GM12875 (cell line): ENCODE data around the gene WASHC2C.
A peak's percentile ranks its signal among the peaks of the same experiment; 100 is the strongest.
"Not testable (repeated sequence)": the region's sequence is repeated elsewhere in the genome, so short reads cannot be mapped to it uniquely, and the experiment has no call there.

ENCODE experiments used
- H3K4me3 ChIP-seq: one replicate; pipeline ENCODE4 v1.5.1; 2011; ENCODE audit warnings: low read depth, low read length, control low read depth

WASHC2C gene, protein sequence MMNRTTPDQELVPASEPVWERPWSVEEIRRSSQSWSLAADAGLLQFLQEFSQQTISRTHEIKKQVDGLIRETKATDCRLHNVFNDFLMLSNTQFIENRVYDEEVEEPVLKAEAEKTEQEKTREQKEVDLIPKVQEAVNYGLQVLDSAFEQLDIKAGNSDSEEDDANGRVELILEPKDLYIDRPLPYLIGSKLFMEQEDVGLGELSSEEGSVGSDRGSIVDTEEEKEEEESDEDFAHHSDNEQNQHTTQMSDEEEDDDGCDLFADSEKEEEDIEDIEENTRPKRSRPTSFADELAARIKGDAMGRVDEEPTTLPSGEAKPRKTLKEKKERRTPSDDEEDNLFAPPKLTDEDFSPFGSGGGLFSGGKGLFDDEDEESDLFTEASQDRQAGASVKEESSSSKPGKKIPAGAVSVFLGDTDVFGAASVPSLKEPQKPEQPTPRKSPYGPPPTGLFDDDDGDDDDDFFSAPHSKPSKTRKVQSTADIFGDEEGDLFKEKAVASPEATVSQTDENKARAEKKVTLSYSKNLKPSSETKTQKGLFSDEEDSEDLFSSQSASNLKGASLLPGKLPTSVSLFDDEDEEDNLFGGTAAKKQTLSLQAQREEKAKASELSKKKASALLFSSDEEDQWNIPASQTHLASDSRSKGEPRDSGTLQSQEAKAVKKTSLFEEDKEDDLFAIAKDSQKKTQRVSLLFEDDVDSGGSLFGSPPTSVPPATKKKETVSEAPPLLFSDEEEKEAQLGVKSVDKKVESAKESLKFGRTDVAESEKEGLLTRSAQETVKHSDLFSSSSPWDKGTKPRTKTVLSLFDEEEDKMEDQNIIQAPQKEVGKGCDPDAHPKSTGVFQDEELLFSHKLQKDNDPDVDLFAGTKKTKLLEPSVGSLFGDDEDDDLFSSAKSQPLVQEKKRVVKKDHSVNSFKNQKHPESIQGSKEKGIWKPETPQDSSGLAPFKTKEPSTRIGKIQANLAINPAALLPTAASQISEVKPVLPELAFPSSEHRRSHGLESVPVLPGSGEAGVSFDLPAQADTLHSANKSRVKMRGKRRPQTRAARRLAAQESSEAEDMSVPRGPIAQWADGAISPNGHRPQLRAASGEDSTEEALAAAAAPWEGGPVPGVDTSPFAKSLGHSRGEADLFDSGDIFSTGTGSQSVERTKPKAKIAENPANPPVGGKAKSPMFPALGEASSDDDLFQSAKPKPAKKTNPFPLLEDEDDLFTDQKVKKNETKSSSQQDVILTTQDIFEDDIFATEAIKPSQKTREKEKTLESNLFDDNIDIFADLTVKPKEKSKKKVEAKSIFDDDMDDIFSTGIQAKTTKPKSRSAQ (N-terminal part only)

DNA sequence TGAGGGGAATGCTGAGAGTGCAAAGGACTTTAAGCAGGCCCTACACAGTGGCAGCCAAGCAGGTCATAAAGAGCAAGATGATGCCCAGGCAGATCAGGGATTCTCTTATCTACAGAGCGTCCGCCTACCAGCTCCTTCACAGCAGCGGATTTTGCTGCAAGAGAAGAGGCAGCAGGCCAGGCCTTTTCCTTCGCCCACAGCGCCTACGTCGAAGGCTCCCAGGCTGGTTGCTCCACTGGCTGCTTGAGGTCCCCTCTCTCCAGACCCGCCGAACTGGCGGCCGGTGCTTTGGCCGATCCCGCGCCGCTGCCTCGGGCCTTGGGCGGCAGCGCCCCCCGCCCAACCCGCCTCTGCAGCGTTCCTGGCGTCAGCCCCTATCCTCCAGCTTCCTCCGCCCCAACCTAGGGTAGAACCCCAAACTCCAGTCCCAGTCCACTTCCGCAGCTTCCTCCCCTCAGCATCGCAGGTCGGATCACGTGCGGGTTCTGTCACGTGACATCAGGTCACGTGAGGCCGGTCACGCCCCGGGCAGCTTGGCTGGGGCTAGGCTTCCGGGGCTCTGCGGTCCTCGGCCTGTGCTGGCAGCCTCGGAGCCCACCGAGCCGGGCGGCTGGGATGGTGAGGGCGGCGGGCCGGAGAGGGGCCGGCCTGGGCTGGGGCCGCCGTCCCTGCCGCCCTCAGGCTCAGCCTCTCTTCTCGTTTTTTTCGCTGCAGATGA lies at the start of gene WASHC2C:
TSS of gene WASHC2C (plus strand) at position 564 of the 718 bp plus-strand sequence. CDS start at position 616, 52 bp downstream.
- H3K4me3 ChIP-seq, result peak within 1 kb of the TSS; percentile 81

DNA sequence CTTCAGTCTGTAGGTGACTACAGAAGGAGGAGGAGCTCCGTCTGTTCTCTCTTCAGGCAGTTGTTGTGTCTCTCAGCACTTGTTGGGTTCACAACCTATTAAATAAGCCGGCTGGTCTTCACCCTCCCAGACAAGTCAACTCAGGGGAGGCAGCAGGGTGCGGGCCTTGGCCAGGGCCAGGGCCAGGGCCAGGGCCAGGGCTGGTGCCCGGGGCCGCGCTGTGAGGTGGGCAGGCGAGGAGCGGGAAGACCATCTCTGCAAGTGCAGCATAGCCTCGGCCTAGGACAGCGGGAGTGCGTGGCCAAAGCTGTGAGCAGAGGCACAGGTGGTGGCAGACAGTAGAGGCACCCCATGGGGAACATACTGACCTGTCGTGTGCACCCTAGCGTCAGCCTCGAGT lies 48.6 kb upstream of the WASHC2C start:
- not testable (repeated sequence) for H3K4me3 ChIP-seq

DNA sequence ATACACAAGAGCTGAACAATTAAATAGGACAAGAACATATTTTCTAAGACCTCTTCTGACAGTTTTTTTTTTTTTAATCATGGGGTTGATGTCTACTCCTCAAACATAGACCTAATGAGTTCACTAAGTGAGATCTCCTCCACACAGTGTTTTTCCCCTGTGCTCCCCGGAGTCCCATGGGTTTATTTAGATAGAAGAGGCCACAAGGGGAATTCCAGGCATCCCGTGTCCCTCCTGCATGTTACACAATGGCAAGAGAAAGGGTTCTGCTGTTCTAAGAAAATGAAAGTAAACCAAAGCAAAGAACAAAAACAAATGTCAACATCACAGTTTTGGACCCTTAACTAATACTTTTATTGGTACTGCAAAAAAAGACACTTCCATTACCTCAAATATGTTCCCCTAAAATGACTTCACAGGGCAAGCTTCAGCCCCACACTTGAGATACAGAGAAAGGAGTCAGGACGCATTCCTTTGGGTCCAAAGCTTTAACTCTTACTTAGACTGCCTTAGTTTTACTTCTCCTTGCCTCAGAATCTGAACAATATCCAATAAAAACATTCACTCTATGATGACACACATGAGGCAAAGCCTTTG lies 16.8 kb upstream of the WASHC2C start:
- H3K4me3 ChIP-seq, result not testable (repeated sequence)

DNA sequence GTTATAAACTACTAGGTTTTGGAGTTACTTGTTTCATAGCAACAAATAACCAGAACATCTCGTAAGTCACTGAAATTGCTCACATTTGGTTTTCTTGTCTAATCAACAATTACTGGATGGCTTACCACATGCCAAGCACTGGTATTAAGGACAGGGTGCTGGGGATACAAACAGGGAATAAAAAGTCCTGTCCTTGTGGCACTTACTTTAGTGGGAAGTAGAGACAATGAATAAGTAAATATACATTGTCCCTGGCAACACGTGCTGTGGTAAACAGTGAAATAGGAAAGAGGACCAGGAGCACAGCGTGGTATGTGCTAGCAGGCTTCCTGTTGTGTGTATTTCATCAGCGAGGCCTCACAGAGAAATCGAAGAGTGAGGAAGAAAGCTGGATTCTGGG lies 15.8 kb upstream of the WASHC2C start:
- not testable (repeated sequence) for H3K4me3 ChIP-seq

DNA sequence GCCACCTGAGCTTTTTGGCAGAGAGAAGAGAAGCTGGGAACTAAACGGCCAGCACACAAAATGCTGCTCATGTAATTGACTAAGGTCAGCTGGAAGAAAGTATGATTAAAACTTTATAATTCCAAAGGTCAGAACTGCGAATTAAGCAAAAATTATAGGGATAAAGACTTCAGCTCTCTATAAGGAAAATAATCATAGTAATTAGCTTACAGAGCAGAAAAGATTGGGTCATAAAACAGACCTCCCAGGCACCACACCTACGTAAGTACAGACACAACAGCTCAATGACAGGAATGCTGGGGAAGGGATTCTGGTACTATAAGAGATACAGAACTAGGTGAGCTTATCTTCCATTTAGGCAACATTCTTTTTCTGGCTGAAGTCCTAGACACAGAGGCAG lies 10.0 kb upstream of the WASHC2C start:
- not testable (repeated sequence) for H3K4me3 ChIP-seq

DNA sequence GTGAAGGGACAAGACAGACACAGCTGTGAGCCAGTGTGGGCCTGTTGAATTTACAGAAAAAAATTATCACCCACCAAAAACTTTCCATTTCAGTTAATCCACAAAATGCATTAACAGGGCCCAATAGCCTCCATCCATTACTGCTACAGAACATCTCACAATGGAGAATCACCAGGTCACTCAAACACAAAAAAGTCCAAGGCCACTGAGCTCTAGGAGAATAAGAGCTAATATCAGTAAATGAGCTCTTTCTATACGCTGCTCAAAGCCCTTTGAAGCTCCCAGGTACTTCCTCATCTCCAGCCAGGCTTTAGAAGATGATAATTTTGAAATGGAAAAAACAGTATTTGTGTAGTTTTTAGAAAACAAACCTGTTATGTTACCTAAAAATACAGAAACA lies 9.4 kb upstream of the WASHC2C start:
- not testable (repeated sequence) for H3K4me3 ChIP-seq

DNA sequence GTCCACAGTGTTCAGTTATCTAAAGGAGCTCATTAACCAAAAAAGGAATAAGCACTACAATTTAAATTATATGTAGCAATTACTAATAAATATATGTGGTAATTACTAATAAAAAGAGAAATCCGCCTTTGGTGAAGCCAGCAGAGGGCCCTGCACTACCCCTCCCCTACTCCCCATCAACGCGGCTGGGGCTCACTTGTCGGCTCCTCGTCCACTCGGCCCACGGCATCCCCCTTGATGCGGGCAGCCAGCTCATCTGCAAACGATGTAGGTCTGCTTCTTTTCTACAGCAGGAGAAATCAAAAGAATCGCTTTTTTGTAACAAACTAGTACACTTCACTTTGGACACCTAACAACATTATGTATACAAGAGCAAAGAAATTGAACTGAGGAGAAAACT lies 5.6 kb upstream of the WASHC2C start:
- H3K4me3 ChIP-seq, result not testable (repeated sequence)

DNA sequence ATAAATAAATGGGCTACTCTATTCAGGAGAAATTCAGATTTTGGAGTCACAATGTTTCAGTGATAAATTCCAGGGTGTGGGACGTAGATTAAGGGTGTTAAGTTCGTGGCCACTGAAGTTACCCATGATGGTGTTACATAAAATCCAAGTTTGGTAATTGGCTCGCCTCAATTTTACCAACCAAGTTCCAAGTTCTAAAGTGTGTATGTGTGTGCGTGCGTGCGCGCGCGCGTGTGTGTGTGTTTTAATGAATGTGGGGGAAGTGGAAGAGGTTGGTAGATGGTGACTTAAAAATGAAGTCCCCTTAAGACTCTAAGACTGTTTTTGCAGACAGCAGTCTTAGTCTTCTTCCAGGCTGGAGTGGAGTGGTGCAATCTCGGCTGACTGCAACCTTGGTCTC lies 3.2 kb upstream of the WASHC2C start:
- not testable (repeated sequence) for H3K4me3 ChIP-seq

DNA sequence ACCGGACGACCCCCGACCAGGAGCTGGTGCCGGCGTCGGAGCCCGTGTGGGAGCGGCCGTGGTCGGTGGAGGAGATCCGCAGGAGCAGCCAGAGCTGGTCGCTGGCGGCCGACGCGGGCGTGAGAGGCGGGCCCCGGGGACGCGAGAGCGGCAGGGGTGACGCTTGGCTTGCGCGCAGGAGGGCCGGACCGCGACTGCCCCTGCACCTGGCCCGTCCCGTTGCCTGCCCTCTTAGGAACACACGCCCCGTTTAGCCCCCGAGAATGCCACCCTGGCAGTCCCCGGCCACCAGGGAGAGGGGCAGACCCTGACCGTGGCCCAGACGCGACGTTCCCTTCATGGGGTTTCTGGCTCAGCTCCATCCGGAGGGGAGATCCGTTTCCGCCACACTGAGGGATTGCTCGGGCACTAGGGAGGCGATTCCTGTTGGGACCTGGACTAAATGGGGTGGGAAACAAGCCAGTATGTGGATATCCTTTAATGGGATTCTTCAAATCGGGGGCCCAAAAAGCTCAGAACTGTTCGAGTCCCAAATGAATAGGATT lies 427 bp downstream of the WASHC2C start:
- peak overlapping the region; percentile 81 for H3K4me3 ChIP-seq

DNA sequence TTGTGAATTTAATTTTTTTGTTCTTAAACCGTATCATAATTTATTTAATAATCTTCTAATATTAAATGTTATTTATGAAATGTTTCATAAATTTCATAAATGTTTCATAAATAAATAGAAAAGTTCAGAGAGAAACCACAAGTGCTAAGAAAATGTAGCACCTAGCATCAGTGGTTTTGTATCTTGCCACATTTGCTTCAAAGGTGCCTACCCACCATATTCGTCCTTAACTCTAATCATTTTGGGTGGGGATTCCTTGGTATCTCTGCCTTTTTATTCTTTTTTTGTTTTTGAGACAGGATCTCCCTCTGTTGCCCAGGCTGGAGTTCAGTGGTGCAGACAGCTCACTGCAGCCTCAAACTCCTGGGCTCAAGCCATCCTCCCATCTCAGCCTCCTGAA lies 7.4 kb downstream of the WASHC2C start:
- not testable (repeated sequence) for H3K4me3 ChIP-seq

DNA sequence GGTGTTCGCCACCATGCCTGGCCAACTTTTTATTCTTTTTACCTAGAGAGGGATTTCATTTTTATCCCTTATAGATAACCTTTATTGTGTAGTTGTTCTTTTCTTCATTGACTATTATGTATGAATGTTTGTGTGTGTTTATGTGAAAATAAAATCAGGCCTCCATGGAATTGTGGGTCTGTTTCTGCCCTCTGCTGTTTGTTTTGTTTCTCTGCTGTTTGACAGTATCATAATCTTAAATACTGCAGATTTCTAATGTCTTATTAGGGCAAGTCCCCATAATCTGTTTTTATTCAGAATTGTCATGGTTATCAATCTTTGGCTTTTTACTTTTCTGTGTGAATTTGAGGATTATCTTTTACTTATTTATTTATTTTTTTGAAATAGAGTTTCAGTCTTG lies 7.8 kb downstream of the WASHC2C start:
- not testable (repeated sequence) for H3K4me3 ChIP-seq

DNA sequence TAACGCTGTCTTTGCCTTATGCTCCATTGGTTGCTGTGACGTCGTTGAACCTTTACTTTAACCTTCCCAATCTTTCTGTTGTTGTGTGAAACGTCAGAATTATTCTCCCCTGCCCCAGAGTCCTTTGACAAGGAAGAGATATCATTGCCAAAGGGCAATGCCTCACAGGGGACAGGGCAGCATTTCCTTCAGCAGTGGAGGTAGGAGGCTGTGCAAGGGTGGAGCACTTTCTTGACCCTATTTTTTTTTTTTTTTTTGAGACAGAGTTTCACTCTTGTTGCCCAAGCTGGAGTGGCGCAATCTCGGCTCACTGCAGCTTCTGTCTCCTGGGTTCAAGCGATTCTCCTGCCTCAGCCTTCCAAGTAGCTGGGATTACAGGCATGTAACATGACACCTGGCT lies 14.5 kb downstream of the WASHC2C start:
- not testable (repeated sequence) for H3K4me3 ChIP-seq

DNA sequence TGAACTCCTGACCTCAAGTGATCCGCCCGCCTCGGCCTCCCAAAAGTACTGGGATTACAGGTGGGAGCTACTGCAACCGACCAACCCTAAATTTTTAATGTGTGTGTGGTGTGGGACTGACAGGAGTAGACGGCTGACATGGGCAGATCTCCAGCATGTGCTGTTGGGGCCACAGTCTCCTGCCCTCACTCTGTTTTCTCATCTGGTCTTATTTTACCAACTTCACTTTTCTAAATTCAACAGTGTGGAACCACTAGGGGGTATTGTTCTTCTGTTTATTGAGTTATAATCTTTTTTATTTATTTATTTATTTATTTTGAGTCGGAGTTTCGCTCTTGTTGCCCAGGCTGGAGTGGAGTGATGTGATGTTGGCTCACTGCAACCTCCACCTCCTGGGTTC lies 14.9 kb downstream of the WASHC2C start:
- not testable (repeated sequence) for H3K4me3 ChIP-seq

DNA sequence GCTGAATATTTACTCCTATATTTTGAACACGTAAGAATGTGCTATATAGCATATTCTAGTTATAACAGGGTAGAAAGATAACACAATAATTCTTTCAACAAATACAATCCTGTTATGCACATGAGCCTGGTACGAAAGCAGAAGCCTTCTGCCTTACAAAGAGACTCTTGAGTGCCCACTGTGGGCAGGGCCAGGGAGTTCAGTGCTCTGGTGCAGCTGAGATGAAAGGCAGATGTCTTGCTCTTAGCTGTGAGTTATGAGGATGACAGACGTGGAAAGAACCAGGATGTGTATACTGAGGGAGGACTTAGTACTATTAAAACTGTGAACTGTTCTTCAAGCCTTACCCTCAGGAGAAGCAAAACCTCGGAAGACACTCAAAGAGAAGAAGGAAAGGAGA lies 24.1 kb downstream of the WASHC2C start:
- not testable (repeated sequence) for H3K4me3 ChIP-seq

DNA sequence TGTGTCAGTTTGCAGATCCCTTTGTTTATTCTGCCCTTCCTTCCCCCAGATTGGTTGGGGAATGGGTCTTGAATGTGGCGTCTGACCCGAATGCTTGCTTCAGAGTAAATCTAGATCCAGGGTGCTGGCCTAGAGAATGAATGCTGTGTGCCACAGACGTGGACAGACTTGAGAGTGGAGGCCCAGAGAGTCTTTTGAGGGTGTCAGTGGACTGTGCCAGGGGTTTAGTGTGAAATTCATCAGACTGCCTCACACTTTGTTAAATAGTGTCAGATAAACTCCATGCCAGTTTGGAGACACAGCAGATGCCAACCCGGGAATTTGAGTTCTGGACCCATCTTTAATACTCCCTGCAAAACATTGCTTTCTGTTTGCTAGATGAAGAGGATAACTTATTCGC lies 25.1 kb downstream of the WASHC2C start:
- H3K4me3 ChIP-seq, result not testable (repeated sequence)

DNA sequence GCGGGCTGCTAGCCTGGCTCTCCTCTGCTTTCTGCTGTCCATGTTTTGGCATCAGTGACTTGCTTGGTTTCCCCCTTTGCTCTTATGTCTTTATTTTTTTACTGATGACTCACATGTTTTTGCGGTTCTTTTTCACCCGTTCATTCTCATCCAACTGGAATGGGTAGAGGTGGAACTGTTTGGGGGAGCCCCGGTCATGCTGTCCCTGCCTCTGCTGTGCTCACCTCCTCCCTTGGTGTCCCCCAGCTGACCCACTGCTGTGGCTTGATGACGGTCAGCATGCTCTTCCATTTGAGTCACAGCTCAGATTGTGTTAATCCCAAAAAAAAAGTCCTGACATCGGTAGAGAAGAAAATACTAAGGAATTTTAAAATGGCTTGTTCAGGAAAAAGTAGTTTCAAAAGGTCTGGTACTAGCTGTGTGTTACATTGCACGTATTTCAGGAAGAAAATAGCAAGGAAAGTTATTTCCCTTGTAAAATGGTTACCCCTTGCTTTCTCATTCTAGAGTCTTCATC lies 27.0 kb downstream of the WASHC2C start:
- H3K4me3 ChIP-seq, result not testable (repeated sequence)

DNA sequence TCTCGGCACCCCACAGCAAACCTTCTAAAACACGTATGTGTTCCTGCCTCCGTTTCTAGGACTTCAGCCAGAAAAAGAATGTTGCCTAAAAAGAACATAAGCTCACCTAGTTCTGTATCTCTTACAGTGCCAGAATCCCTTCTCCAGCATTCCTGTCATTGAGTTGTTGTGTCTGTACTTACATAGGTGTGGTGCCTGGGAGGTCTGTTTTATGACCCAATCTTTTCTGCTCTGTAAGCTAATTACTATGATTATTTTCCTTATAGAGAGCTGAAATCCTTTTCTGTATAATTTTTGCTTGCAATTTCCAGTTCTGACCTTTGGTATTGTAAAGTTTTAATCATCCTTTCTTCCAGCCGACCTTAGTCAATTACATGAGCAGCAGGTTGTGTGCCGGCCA lies 28.0 kb downstream of the WASHC2C start:
- H3K4me3 ChIP-seq, result not testable (repeated sequence)

DNA sequence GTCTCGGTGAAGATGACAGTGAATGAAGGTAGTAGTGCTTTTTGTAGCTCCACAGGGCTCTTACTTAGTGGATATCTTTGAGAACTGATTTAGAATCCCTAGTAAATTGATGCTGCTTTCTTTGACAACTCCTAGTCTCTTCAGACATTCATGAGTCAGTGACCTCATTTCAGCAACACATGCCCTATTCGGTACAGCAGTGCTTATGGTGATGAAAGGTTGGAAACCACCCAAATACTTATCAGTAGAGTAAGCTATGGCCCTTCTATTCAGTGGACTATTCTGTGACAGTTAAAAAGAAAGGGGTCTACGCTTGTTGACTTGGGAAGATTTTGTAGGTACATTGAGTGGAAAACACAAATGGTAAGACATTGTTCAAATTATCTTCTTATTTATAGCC lies 29.0 kb downstream of the WASHC2C start:
- H3K4me3 ChIP-seq, result not testable (repeated sequence)

DNA sequence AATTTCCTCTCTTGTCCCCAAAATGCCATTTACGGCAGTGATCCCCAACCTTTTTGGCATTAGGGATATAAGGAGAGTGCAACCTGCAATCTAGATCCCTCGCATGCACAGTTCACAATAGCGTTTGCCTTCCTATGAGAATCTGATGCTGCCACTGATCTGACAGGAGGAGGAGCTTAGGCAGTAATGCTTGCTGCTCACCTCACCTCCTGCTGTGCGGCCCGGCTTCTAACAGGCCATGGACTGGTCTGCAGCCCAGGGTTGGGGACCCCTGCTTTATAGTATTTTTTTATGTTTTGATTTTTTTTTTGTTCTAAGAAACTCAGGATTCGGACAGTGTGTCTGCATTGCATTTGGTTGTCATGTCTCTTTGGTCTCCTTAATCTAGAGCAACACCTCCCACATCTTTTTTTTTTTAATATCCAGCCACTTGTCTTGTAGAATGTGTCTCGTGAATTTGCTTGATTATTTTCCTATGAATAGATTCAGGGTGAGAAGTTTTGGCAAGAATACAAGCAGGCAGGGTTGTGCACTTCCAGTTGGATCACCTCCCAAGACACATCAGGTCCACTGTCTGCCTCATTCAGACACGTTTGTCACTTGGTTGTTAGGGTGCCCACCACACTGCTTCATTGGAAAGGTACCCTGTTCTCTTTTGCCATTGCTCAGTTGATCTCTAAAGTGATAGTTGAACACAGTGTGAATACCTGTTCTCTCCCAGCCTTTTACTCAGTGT lies 30.8 kb downstream of the WASHC2C start:
- not testable (repeated sequence) for H3K4me3 ChIP-seq
